Stimulated activated naive CD8-positive, alpha-beta T cell treated with anti-CD3 and anti-CD28 coated beads, Interleukin-15, amount 100 ng/mL, for 72 hours (primary cell): ENCODE data around the gene TMEM51.
A peak's percentile ranks its signal among the peaks of the same experiment; 100 is the strongest.

ENCODE experiments used
- ATAC-seq: fragments of 150-1000 bp; cut with Tn5 transposase; 2 replicates; pipeline ENCODE4 v1.10.0; 2021; ENCODE audit warnings: mild to moderate bottlenecking, moderate library complexity
- DNase-seq, 2 donors: peaks; one replicate each; pipeline ENCODE4 v3.0.0; 2021 to 2022
- H3K27ac Mint-ChIP-seq, 2 donors: one replicate each; pipeline ENCODE4 v1.8.0; 2022; ENCODE audit warnings: mild to moderate bottlenecking in 2 of 2, mixed read lengths in 2 of 2, moderate library complexity in 2 of 2
- H3K27me3 Mint-ChIP-seq: one replicate; pipeline ENCODE4 v1.8.0; 2022; ENCODE audit warnings: mixed read lengths
- H3K4me1 Mint-ChIP-seq: one replicate; pipeline ENCODE4 v1.8.0; 2022; ENCODE audit warnings: mild to moderate bottlenecking, mixed read lengths
- H3K4me3 Mint-ChIP-seq, 2 donors: one replicate each; pipeline ENCODE4 v1.8.0; 2022; ENCODE audit warnings: mild to moderate bottlenecking in 2 of 2, mixed read lengths in 2 of 2, moderate library complexity in 1 of 2
- H3K9me3 Mint-ChIP-seq, 2 donors: one replicate each; pipeline ENCODE4 v1.8.0; 2022; ENCODE audit warnings: mixed read lengths in 2 of 2

The TMEM51 gene

GRCh38 chr1:15204931-15205330 is 51.4 kb downstream of the TMEM51 start:
- no peak overlapping the region for H3K27ac Mint-ChIP-seq
- no peak for DNase-seq
- H3K27me3 Mint-ChIP-seq, result peaks cover 15% of the 10 kb centered on the region
- no peak for ATAC-seq
- H3K4me1 Mint-ChIP-seq, result no peaks in the 10 kb centered on the region
- H3K4me3 Mint-ChIP-seq, result no peak overlapping the region
- no peaks in the 10 kb centered on the region for H3K9me3 Mint-ChIP-seq

DNA sequence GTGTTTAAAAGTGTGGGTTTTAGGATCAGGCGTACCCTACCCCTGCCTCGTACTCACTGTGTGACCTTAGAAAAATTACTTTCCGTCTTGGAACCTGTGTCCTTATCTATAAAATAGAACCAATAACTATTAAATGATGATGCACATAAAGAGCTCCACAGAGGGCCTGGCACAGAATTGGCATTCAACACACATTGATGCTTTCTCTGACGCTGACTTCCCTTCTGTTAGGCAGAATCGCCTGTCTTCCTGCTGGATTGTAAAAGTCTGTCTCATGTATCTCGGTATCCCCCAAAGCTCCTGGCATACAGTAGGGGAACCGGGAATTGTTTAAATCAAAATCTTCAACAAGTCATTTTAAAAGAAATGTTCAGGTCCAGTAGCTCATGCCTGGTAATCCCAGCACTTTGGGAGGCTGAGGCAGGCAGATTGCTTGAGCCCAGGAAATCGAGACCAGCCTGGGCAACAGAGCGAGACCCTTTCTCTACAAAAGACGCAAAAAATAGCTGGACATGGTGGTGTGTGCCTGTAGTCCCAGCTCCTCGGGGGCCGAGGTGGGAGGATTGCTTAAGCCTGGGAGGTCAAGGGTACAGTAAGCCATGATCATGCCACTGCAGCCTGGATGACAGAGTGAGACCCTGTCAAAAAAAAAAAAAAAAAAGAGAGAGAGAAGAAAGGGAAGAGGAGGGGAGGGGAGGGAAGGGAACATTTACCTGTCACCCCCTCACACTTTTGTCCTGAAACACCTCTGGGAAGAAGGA is 52.2 kb downstream of the TMEM51 start:
- no peak overlapping the region for H3K4me3 Mint-ChIP-seq
- no peaks in the 10 kb centered on the region for H3K9me3 Mint-ChIP-seq
- ATAC-seq (no peak), DNase-seq (no peak)
- H3K27me3 Mint-ChIP-seq, result peaks cover 15% of the 10 kb centered on the region
- no peaks in the 10 kb centered on the region for H3K4me1 Mint-ChIP-seq
- H3K27ac Mint-ChIP-seq, result peak overlapping the region; percentile 29 to 31

GRCh38 chr1:15206418-15207030 is 53.0 kb downstream of the TMEM51 start:
- Mint-ChIP-seq H3K9me3 (no peaks in the 10 kb centered on the region), H3K27me3 (peaks cover 15% of the 10 kb centered on the region), H3K27ac (peak overlapping the region in 1 of 2 donors; percentile 54), H3K4me1 (no peaks in the 10 kb centered on the region), H3K4me3 (no peak overlapping the region)
- ATAC-seq, result no peak
- DNase-seq, result no peak

DNA sequence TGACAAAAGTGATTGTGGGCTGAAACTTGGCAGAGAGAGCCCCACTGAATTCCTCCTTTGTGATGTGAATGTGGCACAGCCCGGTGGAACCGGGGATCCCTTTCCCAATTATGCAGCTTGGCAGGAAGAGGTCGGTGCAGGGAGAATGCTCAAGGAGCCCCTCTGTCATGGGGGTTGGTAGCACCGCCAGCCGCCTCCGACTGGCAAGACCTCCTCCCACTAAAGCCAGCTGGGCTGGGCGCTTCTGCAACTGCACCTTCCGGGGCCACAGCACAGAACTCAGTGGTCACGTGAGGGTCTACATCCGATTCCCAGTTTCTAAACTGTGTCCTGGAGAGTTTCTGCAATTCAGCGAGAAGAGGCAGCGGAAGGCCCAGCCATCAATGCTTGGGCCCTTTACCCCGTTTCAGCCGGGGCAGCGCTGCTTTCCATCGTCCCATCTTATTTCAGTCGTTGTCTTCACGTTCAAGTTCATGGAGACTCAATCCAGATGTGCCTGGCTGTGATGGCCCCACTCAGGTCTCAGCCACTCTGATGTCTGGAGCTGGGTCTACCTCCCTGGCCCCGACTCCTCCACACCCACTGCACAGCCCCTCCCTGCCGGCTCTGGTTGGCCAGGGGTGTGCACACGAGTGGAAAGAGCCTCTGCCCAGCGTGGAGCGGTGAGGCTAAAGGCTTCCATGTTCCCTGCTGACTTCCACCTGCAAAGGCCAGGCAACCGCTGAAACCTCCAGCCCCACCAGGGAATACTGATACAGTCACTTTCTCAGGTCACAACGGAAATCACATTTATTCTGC is 53.7 kb downstream of the TMEM51 start:
- peaks cover 16% of the 10 kb centered on the region for H3K27me3 Mint-ChIP-seq
- H3K9me3 Mint-ChIP-seq, result no peaks in the 10 kb centered on the region
- H3K4me3 Mint-ChIP-seq, result no peak overlapping the region
- no peak for ATAC-seq
- no peaks in the 10 kb centered on the region for H3K4me1 Mint-ChIP-seq
- no peak overlapping the region for H3K27ac Mint-ChIP-seq
- DNase-seq, result no peak

GRCh38 chr1:15207829-15208429 is 54.4 kb downstream of the TMEM51 start:
- no peaks in the 10 kb centered on the region for H3K9me3 Mint-ChIP-seq
- H3K27me3 Mint-ChIP-seq, result peaks cover 23% of the 10 kb centered on the region
- no peak for ATAC-seq

GRCh38 chr1:15210651-15211375 is 57.3 kb downstream of the TMEM51 start:
- ATAC-seq (no peak), DNase-seq (no peak)
- no peak overlapping the region for H3K4me3 Mint-ChIP-seq
- H3K27ac Mint-ChIP-seq, result peak overlapping the region in 1 of 2 donors; percentile 52
- H3K27me3 Mint-ChIP-seq, result peaks cover 23% of the 10 kb centered on the region
- no peaks in the 10 kb centered on the region for H3K9me3 Mint-ChIP-seq
- H3K4me1 Mint-ChIP-seq, result no peaks in the 10 kb centered on the region

More at GRCh38 chr1:15207829-15208429, 54.4 kb downstream of the TMEM51 start:
- Mint-ChIP-seq H3K27ac (no peak overlapping the region), H3K4me3 (no peak overlapping the region), H3K4me1 (no peaks in the 10 kb centered on the region)
- DNase-seq, result no peak

DNA sequence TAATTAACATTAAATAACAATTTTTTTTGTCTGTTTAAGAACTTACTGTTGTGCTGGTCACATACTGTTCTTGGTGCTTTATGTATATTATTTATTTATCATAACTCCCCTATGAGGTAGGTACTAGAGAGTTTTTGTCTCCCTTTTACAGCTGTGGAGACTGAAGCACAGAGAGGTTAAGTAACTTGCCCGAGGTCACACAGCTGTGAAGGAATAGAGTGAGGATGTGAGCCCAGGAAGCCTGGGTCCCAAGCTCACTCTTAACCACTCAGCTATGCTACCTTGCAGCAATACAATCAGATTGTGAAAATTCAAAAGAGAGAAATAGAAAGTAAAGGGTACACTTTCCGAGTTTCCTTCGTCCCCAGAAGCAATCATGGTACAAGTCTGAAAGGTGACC is 57.9 kb downstream of the TMEM51 start:
- no peak for ATAC-seq
- no peaks in the 10 kb centered on the region for H3K9me3 Mint-ChIP-seq

GRCh38 chr1:15212216-15212953 is 58.8 kb downstream of the TMEM51 start:
- Mint-ChIP-seq H3K27me3 (peaks cover 25% of the 10 kb centered on the region), H3K4me3 (no peak overlapping the region), H3K9me3 (no peaks in the 10 kb centered on the region), H3K4me1 (no peaks in the 10 kb centered on the region), H3K27ac (no peak overlapping the region)
- ATAC-seq (no peak), DNase-seq (no peak)

More for the DNA sequence above, 57.9 kb downstream of the TMEM51 start:
- Mint-ChIP-seq H3K27me3 (peaks cover 26% of the 10 kb centered on the region), H3K4me1 (no peaks in the 10 kb centered on the region), H3K4me3 (no peak overlapping the region), H3K27ac (no peak overlapping the region)
- no peak for DNase-seq

GRCh38 chr1:15212954-15213291 is 59.4 kb downstream of the TMEM51 start:
- H3K4me1 Mint-ChIP-seq, result no peaks in the 10 kb centered on the region
- H3K9me3 Mint-ChIP-seq, result no peaks in the 10 kb centered on the region
- no peak overlapping the region for H3K4me3 Mint-ChIP-seq
- no peak overlapping the region for H3K27ac Mint-ChIP-seq
- no peak for ATAC-seq
- DNase-seq, result no peak
- peaks cover 19% of the 10 kb centered on the region for H3K27me3 Mint-ChIP-seq

GRCh38 chr1:15213341-15213821 is 59.8 kb downstream of the TMEM51 start:
- ATAC-seq, result no peak
- no peaks in the 10 kb centered on the region for H3K4me1 Mint-ChIP-seq

DNA sequence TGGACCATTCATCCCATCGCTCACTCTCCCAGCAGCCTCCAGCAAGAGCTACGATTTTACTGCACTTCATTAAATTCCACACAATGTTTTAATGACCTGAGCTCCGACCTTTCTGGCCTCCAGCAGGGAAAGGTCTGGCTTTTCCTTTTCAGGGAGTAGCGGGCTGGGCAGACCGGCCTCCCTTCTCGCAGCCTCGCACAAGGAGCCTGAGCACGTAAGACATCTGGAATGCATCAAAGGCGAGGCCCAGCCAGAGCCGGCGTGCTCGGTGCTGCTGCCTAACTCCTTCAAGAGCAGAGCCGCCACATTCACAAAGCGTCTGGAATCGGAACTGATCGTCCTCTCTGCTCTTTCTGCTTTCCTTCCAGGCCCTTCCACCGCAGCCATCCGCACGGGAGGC is 61.0 kb downstream of the TMEM51 start:
- H3K9me3 Mint-ChIP-seq, result no peaks in the 10 kb centered on the region
- no peak overlapping the region for H3K4me3 Mint-ChIP-seq
- peaks cover 20% of the 10 kb centered on the region for H3K27me3 Mint-ChIP-seq
- no peak for DNase-seq
- no peaks in the 10 kb centered on the region for H3K4me1 Mint-ChIP-seq
- ATAC-seq, result no peak
- no peak overlapping the region for H3K27ac Mint-ChIP-seq

More at GRCh38 chr1:15213341-15213821, 59.8 kb downstream of the TMEM51 start:
- Mint-ChIP-seq H3K4me3 (no peak overlapping the region), H3K27me3 (peaks cover 16% of the 10 kb centered on the region), H3K9me3 (no peaks in the 10 kb centered on the region), H3K27ac (no peak overlapping the region)
- DNase-seq, result no peak

DNA sequence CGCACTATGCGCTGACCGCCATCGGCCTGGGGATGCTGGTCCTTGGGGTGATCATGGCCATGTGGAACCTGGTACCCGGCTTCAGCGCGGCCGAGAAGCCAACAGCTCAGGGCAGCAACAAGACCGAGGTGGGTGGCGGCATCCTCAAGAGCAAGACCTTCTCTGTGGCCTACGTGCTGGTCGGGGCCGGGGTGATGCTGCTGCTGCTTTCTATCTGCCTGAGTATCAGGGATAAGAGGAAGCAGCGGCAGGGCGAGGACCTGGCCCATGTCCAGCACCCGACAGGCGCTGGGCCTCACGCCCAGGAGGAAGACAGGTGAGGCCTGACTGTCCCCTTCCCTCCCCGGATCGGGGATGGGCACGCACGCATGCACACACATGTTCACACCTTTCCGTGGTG is 61.6 kb downstream of the TMEM51 start:
- H3K9me3 Mint-ChIP-seq, result no peaks in the 10 kb centered on the region
- no peak overlapping the region for H3K27ac Mint-ChIP-seq
- H3K4me3 Mint-ChIP-seq, result no peak overlapping the region
- peaks cover 25% of the 10 kb centered on the region for H3K27me3 Mint-ChIP-seq
- DNase-seq (no peak), ATAC-seq (no peak)
- H3K4me1 Mint-ChIP-seq, result no peaks in the 10 kb centered on the region

GRCh38 chr1:15217654-15218053 is 64.1 kb downstream of the TMEM51 start:
- DNase-seq, result no peak
- Mint-ChIP-seq H3K27me3 (peaks cover 39% of the 10 kb centered on the region), H3K9me3 (no peaks in the 10 kb centered on the region), H3K4me1 (no peaks in the 10 kb centered on the region), H3K27ac (no peak overlapping the region), H3K4me3 (no peak overlapping the region)
- ATAC-seq, result no peak
